Measurements from ENCODE around the gene SPATS2L. TPM values are rescaled to one million over a fixed set of nuclear protein-coding genes. Genes with fewer than 3 reads are reported as not detected.

The SPATS2L gene
- total RNA-seq, 1 donor from 2014 or later: 192 TPM

DNA sequence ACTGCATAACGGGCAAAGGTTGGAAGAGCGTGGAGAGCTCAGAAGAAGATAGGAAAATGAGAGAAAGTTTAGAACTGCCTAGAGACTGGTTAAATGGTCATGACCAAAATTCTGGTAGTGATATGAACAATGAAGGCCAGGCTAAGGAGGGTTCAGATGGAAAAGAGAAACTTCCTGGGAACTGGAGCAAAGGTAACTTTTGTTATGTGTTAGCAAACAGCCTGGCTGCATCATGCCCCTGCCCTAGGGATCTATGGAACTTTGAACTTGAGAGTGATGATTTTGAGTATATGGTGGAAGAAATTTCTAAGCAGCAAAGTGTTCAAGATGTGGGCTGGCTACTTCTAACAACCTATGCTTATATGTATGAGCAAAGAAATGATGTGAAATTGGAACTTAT is 44.4 kb upstream of the SPATS2L start:
- Mint-ChIP-seq H3K9me3 (ENCODE audit: unreplicated experiment) (peaks cover 6% of the 10 kb centered on the region), H3K27me3 (ENCODE audit: low read depth, unreplicated experiment) (no peaks in the 10 kb centered on the region), H3K36me3 (ENCODE audit: low read depth, unreplicated experiment) (no peaks in the 10 kb centered on the region), H3K4me3 (ENCODE audit: unreplicated experiment) (no peak overlapping the region), H3K27ac (ENCODE audit: unreplicated experiment) (no peak overlapping the region), H3K4me1 (ENCODE audit: low read depth, unreplicated experiment) (no peaks in the 10 kb centered on the region)
- Histone ChIP-seq H3K36me3 (ENCODE audit: insufficient read depth, low read length) (no peaks in the 10 kb centered on the region), H3K4me1 (ENCODE audit: insufficient read depth, low read length) (no peaks in the 10 kb centered on the region), H3K79me2 (ENCODE audit: insufficient read depth, low read length) (no peaks in the 10 kb centered on the region), H3K9me3 (ENCODE audit: insufficient read depth, low read depth, low read length) (no peaks in the 10 kb centered on the region), H3K27ac (ENCODE audit: low read depth, low read length) (no peak overlapping the region), H3K27me3 (ENCODE audit: insufficient read depth, low read length) (no peaks in the 10 kb centered on the region), H2AFZ (ENCODE audit: low read depth, low read length) (no peak overlapping the region), H3K9ac (ENCODE audit: low read length) (no peak overlapping the region), H3K4me2 (ENCODE audit: low read length) (no peak overlapping the region), H4K20me1 (ENCODE audit: insufficient read depth, low read length) (no peaks in the 10 kb centered on the region), H3K4me3 (ENCODE audit: insufficient read depth, low read depth, low read length) (no peak overlapping the region)
- no peak for TF ChIP-seq EZH2 (IDR thresholded peaks at IDR 0.05; ENCODE audit: insufficient read depth, low read length)
- TF ChIP-seq, protein P1, sequence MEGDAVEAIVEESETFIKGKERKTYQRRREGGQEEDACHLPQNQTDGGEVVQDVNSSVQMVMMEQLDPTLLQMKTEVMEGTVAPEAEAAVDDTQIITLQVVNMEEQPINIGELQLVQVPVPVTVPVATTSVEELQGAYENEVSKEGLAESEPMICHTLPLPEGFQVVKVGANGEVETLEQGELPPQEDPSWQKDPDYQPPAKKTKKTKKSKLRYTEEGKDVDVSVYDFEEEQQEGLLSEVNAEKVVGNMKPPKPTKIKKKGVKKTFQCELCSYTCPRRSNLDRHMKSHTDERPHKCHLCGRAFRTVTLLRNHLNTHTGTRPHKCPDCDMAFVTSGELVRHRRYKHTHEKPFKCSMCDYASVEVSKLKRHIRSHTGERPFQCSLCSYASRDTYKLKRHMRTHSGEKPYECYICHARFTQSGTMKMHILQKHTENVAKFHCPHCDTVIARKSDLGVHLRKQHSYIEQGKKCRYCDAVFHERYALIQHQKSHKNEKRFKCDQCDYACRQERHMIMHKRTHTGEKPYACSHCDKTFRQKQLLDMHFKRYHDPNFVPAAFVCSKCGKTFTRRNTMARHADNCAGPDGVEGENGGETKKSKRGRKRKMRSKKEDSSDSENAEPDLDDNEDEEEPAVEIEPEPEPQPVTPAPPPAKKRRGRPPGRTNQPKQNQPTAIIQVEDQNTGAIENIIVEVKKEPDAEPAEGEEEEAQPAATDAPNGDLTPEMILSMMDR (IDR thresholded peaks at IDR 0.05; ENCODE audit: insufficient read depth, low read depth, low read length): no peak
- no peak for FAIRE-seq
- no peak for DNase-seq (ENCODE audit: low read depth)

DNA sequence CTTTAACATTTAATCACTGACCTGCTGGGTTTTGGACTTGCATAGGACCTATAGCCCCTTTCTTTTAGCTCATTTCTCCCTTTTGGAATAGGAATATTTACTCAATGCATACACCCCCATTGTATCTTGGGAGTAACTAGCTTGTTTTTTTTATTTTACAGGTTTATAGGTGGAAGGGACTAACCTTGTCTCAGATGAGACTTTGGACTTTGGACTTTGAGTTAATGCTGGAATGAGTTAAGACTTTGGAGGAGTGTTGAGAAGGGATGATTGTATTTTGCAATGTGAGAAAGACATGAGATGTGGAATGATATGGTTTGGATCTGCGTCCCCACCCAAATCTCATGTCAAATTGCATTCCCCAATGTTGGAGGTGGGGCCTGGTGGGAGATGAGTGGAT is 43.2 kb upstream of the SPATS2L start:
- Histone ChIP-seq H3K27ac (ENCODE audit: low read depth, low read length) (no peak overlapping the region), H3K36me3 (ENCODE audit: insufficient read depth, low read length) (no peaks in the 10 kb centered on the region), H3K79me2 (ENCODE audit: insufficient read depth, low read length) (no peaks in the 10 kb centered on the region), H3K27me3 (ENCODE audit: insufficient read depth, low read length) (no peaks in the 10 kb centered on the region), H4K20me1 (ENCODE audit: insufficient read depth, low read length) (no peaks in the 10 kb centered on the region), H2AFZ (ENCODE audit: low read depth, low read length) (no peak overlapping the region), H3K9ac (ENCODE audit: low read length) (no peak overlapping the region), H3K4me3 (ENCODE audit: insufficient read depth, low read depth, low read length) (no peak overlapping the region), H3K4me1 (ENCODE audit: insufficient read depth, low read length) (no peaks in the 10 kb centered on the region), H3K4me2 (ENCODE audit: low read length) (no peak overlapping the region), H3K9me3 (ENCODE audit: insufficient read depth, low read depth, low read length) (no peaks in the 10 kb centered on the region)
- Mint-ChIP-seq H3K4me1 (ENCODE audit: low read depth, unreplicated experiment) (no peaks in the 10 kb centered on the region), H3K27me3 (ENCODE audit: low read depth, unreplicated experiment) (peaks cover 3% of the 10 kb centered on the region), H3K27ac (ENCODE audit: unreplicated experiment) (no peak overlapping the region), H3K36me3 (ENCODE audit: low read depth, unreplicated experiment) (peaks cover 2% of the 10 kb centered on the region), H3K9me3 (ENCODE audit: unreplicated experiment) (peaks cover 6% of the 10 kb centered on the region), H3K4me3 (ENCODE audit: unreplicated experiment) (no peak overlapping the region)
- DNase-seq (ENCODE audit: low read depth): no peak
- no peak for FAIRE-seq
- TF ChIP-seq EZH2 (IDR thresholded peaks at IDR 0.05; ENCODE audit: insufficient read depth, low read length): no peak
- TF ChIP-seq, protein P1 (IDR thresholded peaks at IDR 0.05; ENCODE audit: insufficient read depth, low read depth, low read length): no peak

DNA sequence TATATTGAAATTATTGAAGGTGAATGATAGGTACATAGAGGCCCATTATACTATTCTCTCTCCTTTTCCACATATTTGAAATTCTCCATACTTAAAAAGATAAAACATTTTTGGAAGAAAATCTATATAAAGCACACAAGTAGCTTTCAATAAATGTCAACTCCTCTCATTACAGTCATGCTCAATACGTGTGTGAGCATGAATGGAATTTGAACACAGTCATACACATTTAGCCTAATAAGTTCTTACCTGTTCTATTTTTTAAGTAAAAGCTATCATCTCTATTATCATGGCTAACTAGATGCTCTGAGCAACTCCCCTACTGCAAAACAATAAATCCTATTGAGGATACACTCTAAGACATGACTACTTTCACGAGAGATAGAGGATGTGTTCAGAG is 41.9 kb upstream of the SPATS2L start:
- FAIRE-seq (no peak), DNase-seq (ENCODE audit: low read depth) (no peak)

More for the DNA sequence above, 41.9 kb upstream of the SPATS2L start:
- Histone ChIP-seq H3K9ac (ENCODE audit: low read length) (no peak overlapping the region), H3K4me2 (ENCODE audit: low read length) (no peak overlapping the region), H3K79me2 (ENCODE audit: insufficient read depth, low read length) (no peaks in the 10 kb centered on the region), H3K4me3 (ENCODE audit: insufficient read depth, low read depth, low read length) (no peak overlapping the region), H3K36me3 (ENCODE audit: insufficient read depth, low read length) (no peaks in the 10 kb centered on the region), H3K4me1 (ENCODE audit: insufficient read depth, low read length) (no peaks in the 10 kb centered on the region), H3K9me3 (ENCODE audit: insufficient read depth, low read depth, low read length) (no peaks in the 10 kb centered on the region), H3K27me3 (ENCODE audit: insufficient read depth, low read length) (no peaks in the 10 kb centered on the region), H3K27ac (ENCODE audit: low read depth, low read length) (no peak overlapping the region), H2AFZ (ENCODE audit: low read depth, low read length) (no peak overlapping the region), H4K20me1 (ENCODE audit: insufficient read depth, low read length) (no peaks in the 10 kb centered on the region)
- Mint-ChIP-seq H3K27me3 (ENCODE audit: low read depth, unreplicated experiment) (peaks cover 9% of the 10 kb centered on the region), H3K36me3 (ENCODE audit: low read depth, unreplicated experiment) (peaks cover 3% of the 10 kb centered on the region), H3K9me3 (ENCODE audit: unreplicated experiment) (peaks cover 8% of the 10 kb centered on the region), H3K4me1 (ENCODE audit: low read depth, unreplicated experiment) (no peaks in the 10 kb centered on the region), H3K27ac (ENCODE audit: unreplicated experiment) (no peak overlapping the region), H3K4me3 (ENCODE audit: unreplicated experiment) (no peak overlapping the region)
- TF ChIP-seq, protein P1 (IDR thresholded peaks at IDR 0.05; ENCODE audit: insufficient read depth, low read depth, low read length): no peak
- TF ChIP-seq EZH2 (IDR thresholded peaks at IDR 0.05; ENCODE audit: insufficient read depth, low read length): no peak
